K562 (cell line): ENCODE data around the gene SPTAN1. TPM values are rescaled to one million over a fixed set of nuclear protein-coding genes. Genes with fewer than 3 reads are reported as not detected.

Experiments used
- ATAC-seq: fragments of 200-7000 bp; cut with Tn5 transposase; 3 replicates; pipeline ENCODE4 v1.9.1; 2020; ENCODE audit warnings: moderate library complexity
- BruUV-seq: library from RNA; stranded (reverse); fragments of 400-500 nt; replicated peaks from 2 replicates; lab custom pipeline; 2021; lab: Mats Ljungman, UMichigan
- CTCF ChIA-PET: fragments of 300-600 bp; formaldehyde crosslinking; extraction: SDS; loops from one replicate; lab custom pipeline; 2021; ENCODE audit warnings: low intra/inter-chr PET ratio; lab: Yijun Ruan, JAX
- POLR2A ChIA-PET: fragments of 300-600, 350-650 bp; sonication (Branson Sonifier 250); formaldehyde crosslinking; extraction: SDS; loops from one replicate; lab custom pipeline; 2021; ENCODE audit warnings: antibody characterized with exemption, inconsistent platforms; lab: Yijun Ruan, JAX
- DNase-seq, 4 experiments: peaks; one replicate each; pipeline versions ENCODE4 v3.0.0 to v3.0.0-alpha.2; 2011 to 2018; ENCODE audit warnings: low spot score in 3 of 4, mixed read lengths in 3 of 4; ENCODE audit errors: extremely low read depth in 1 of 4
- FAIRE-seq: peaks from 2 replicates; lab custom pipeline; 2011; peaks lifted over from hg19 to GRCh38; lab: Jason Lieb, UNC
- H2AFZ ChIP-seq: 2 replicates; pipeline ENCODE4 v1.6.0; 2011; ENCODE audit warnings: low read depth, low read length, control low read depth, inconsistent platforms
- H3K27ac ChIP-seq: fragments of 200-600 bp; 3 replicates; pipeline ENCODE4 v1.8.0; 2011; ENCODE audit warnings: low read depth, mild to moderate bottlenecking, control low read depth, inconsistent platforms, low read length, moderate library complexity, mixed read lengths; ENCODE audit errors: extremely low read depth
- H3K27me3 ChIP-seq, 2 experiments: fragments of 300-600 bp in 1 of 2; 2 replicates in 1 of 2; 3 replicates in 1 of 2; pipeline versions ENCODE4 v1.6.0 to v1.8.0; 2011; ENCODE audit warnings: inconsistent platforms in 2 of 2, low read length in 2 of 2, mild to moderate bottlenecking in 1 of 2, mixed read lengths in 1 of 2, moderate library complexity in 1 of 2; ENCODE audit not compliant: control insufficient read depth in 2 of 2, insufficient read depth in 2 of 2
- H3K36me3 ChIP-seq: fragments of 300-600 bp; 3 replicates; pipeline ENCODE4 v1.8.0; 2011; ENCODE audit warnings: mild to moderate bottlenecking, low read length, inconsistent platforms; ENCODE audit not compliant: control insufficient read depth, insufficient read depth
- H3K4me1 ChIP-seq, 2 experiments: fragments of 200-600 bp in 1 of 2; replicated peaks in 1 of 2; 2 replicates in 1 of 2; 3 replicates in 1 of 2; pipeline versions ENCODE4 v1.5.1 to v1.8.0; 2011; ENCODE audit warnings: inconsistent platforms in 2 of 2, low read length in 2 of 2, mild to moderate bottlenecking in 1 of 2, mixed read lengths in 1 of 2, moderate library complexity in 1 of 2; ENCODE audit not compliant: control insufficient read depth in 2 of 2, insufficient read depth in 2 of 2
- H3K4me2 ChIP-seq: 2 replicates; pipeline ENCODE4 v1.6.1; 2011; ENCODE audit warnings: low read length, control low read depth, inconsistent platforms, mixed read lengths; ENCODE audit not compliant: insufficient read depth
- H3K4me3 ChIP-seq: fragments of 200-600 bp; sonication (generic), shearing (Covaris generic); 2 replicates; pipeline ENCODE4 v1.5.1; 2016; ENCODE audit warnings: control low read depth, inconsistent platforms
- H3K79me2 ChIP-seq: fragments of 200-600 bp; 3 replicates; pipeline ENCODE4 v1.8.0; 2011; ENCODE audit warnings: low read length, inconsistent platforms; ENCODE audit not compliant: control insufficient read depth, insufficient read depth
- H3K9ac ChIP-seq, 2 experiments: 2 replicates each; pipeline versions ENCODE4 v1.6.0 to v1.6.1; 2011; ENCODE audit warnings: low read depth in 2 of 2, low read length in 2 of 2, control low read depth in 1 of 2, inconsistent platforms in 1 of 2, mild to moderate bottlenecking in 1 of 2, mixed read lengths in 1 of 2; ENCODE audit not compliant: insufficient read depth in 1 of 2
- H3K9me1 ChIP-seq: one replicate; pipeline ENCODE4 v1.6.0; 2011; ENCODE audit warnings: inconsistent platforms, mild to moderate bottlenecking, low read length, moderate library complexity; ENCODE audit not compliant: control insufficient read depth, insufficient read depth
- H3K9me3 ChIP-seq: replicated peaks from 2 replicates; pipeline ENCODE4 v1.5.1; 2011; ENCODE audit warnings: low read depth, low read length, inconsistent platforms; ENCODE audit not compliant: control insufficient read depth, insufficient read depth
- H4K20me1 ChIP-seq: replicated peaks from 2 replicates; pipeline ENCODE4 v1.6.1; 2011; ENCODE audit warnings: low read length, inconsistent platforms, mixed read lengths; ENCODE audit not compliant: control insufficient read depth, insufficient read depth
- CEBPB ChIP-seq: fragments of 450-650 bp; IDR thresholded peaks from 2 replicates; pipeline ENCODE4 v1.6.1; 2016; ENCODE audit warnings: missing genetic modification characterization, missing compliant biosample characterization
- WGBS: fragments of 100-300 bp; shearing (Covaris generic); methylation state at CpG from one replicate; pipeline ENCODE4 v1.1.6; 2016; ENCODE audit warnings: low coverage, mixed read lengths; ENCODE audit not compliant: insufficient coverage; ENCODE audit errors: missing lambda C conversion rate; 5-methylcytosine and 5-hydroxymethylcytosine counted together
- in situ Hi-C: fragments of 300-500 bp; cut with MboI; formaldehyde crosslinking; loops from 4 replicates; pipeline ENCODE4 v1.15.0; 2018; ENCODE audit warnings: inconsistent platforms, mixed read lengths
- intact Hi-C: fragments of 100-400 bp; cut with micrococcal nuclease; formaldehyde crosslinking; loops from 2 replicates; pipeline ENCODE4 v1.14.2; 2022
- polyA plus RNA-seq, 8 experiments: library from polyadenylated mRNA; depleted of rRNA in 4 of 8; stranded (reverse) in 5 of 8; unstranded in 3 of 8; fragments of >200 nt; fragmentation: Nextera tagmentation in 2 of 8; fragmentation: Illumina TruSeq in 1 of 8; extraction: Ambion mirVana in 2 of 8; extraction: Trizol in 1 of 8; gene quantifications; 2 replicates each; pipeline versions ENCODE4 v1.2.1 to v1.2.3, GENCODE V29; 2011 to 2014; ENCODE audit warnings: inconsistent platforms in 1 of 8, missing spikeins in 1 of 8
- total RNA-seq, 7 experiments: library from RNA; depleted of rRNA in 6 of 7; stranded (reverse); fragments of >200 nt in 6 of 7; fragmentation: Illumina TruSeq in 2 of 7; extraction: Trizol in 2 of 7; gene quantifications; 2 replicates each; pipeline versions ENCODE4 v1.2.1 to v1.2.3, GENCODE V29; 2011 to 2021; ENCODE audit warnings: low replicate concordance in 1 of 7
- TF ChIP-seq, protein P1 (sequence below): sonication (generic); formaldehyde crosslinking; IDR thresholded peaks from 2 replicates; pipeline ENCODE4 v1.4.0; 2020; ENCODE audit warnings: mild to moderate bottlenecking, missing genetic modification reagents
- TF ChIP-seq, protein P2 (sequence below): fragments of 250-450 bp; sonication (Bioruptor Pico); IDR thresholded peaks from 2 replicates; pipeline ENCODE4 v1.8.0; 2021; ENCODE audit warnings: borderline replicate concordance, mild to moderate bottlenecking, moderate library complexity; ENCODE audit not compliant: poor library complexity, severe bottlenecking

Gene SPTAN1
- total and polyA plus RNA-seq, 9 of the 15 experiments (the other 6 are each of a cell fraction or from before 2014, with no cell fraction given) = 1.5 to 13.5 (median 6.8) TPM

DNA sequence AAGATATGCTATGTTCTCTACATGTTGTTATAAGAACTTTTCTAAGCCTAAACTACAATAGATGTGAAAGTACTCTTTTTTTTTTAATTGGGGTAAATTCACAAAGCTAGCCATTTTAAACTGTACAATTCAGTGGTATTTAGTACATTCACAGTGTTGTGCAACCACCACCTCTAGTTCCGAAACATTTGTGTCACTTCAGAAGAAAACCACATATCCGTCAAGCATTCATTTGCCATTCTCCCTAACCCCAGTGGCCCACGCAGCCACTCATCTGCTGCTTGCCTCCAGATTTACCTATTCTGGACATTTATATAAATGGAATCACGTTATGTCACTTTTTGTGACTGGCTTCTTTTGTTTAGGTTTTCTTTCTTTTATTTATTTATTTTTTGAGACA, 43.1 kb downstream of the SPTAN1 start:
- ChIA-PET POLR2A (interaction anchor here (1.2 kb wide), 1 partner anchor 37 kb away, joined by 3 read pairs; no protein-coding TSS in a partner anchor), CTCF (no interaction called here)
- no peak overlapping the region for H2AFZ ChIP-seq
- no peak overlapping the region for H3K9ac ChIP-seq
- DNase-seq (no peak), FAIRE-seq (no peak), ATAC-seq (no peak)
- H3K36me3 ChIP-seq = no peaks in the 10 kb centered on the region
- H3K9me1 ChIP-seq = no peaks in the 10 kb centered on the region
- no peak overlapping the region for H3K4me2 ChIP-seq
- H3K27me3 ChIP-seq = no peaks in the 10 kb centered on the region
- BruUV-seq = no TSS peak
- TF ChIP-seq, protein P1, sequence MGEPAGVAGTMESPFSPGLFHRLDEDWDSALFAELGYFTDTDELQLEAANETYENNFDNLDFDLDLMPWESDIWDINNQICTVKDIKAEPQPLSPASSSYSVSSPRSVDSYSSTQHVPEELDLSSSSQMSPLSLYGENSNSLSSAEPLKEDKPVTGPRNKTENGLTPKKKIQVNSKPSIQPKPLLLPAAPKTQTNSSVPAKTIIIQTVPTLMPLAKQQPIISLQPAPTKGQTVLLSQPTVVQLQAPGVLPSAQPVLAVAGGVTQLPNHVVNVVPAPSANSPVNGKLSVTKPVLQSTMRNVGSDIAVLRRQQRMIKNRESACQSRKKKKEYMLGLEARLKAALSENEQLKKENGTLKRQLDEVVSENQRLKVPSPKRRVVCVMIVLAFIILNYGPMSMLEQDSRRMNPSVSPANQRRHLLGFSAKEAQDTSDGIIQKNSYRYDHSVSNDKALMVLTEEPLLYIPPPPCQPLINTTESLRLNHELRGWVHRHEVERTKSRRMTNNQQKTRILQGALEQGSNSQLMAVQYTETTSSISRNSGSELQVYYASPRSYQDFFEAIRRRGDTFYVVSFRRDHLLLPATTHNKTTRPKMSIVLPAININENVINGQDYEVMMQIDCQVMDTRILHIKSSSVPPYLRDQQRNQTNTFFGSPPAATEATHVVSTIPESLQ (CRISPR knock-in tag) = no peak
- TF ChIP-seq, protein P2, sequence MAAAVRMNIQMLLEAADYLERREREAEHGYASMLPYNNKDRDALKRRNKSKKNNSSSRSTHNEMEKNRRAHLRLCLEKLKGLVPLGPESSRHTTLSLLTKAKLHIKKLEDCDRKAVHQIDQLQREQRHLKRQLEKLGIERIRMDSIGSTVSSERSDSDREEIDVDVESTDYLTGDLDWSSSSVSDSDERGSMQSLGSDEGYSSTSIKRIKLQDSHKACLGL (CRISPR knock-in tag) = no peak
- 0 out of 2 replicates have a peak, but pooled peaks have one; percentile 7 for TF ChIP-seq CEBPB (tag)
- no peak overlapping the region for H3K27ac ChIP-seq
- no peaks in the 10 kb centered on the region for H3K9me3 ChIP-seq
- WGBS = 59% methylated on average over 4 of the region's 4 CpGs
- H3K4me3 ChIP-seq = no peak overlapping the region
- peaks cover 3 to 7% of the 10 kb centered on the region in 2 experiments; a peak in 3 of 5 replicates for H3K4me1 ChIP-seq
- no peaks in the 10 kb centered on the region for H4K20me1 ChIP-seq
- no peaks in the 10 kb centered on the region for H3K79me2 ChIP-seq
- in situ Hi-C loops = no loop called here
- intact Hi-C loops = no loop called here
